ENCODE results near the gene TTLL5. TPM values are rescaled to one million over a fixed set of nuclear protein-coding genes. Genes with fewer than 3 reads are reported as not detected.
A peak's percentile ranks its signal among the peaks of the same experiment; 100 is the strongest.

TTLL5 gene
- total and polyA plus RNA-seq, 4 donors: 30.4 to 40.1 (median 33.1) TPM

DNA sequence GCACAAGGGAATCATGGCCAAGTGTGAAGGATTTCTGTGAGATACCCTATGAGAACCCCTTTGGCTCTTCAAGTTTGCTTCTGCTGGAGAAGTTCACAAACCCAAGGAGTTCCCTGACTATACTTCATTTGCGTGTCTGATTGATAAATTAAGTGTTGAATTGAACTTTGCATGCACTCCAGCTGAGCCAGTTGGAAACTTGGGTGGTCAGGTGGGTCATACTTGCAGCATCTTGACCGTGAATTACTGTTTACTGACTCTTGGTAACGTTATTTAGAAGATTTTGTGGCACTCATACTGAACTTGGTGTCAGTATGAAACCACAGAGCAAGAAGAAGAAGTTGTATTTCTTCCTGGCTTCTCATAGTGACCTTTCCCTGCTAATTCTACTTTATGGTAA, 243.3 kb downstream of the TTLL5 start:
- 78% methylated on average over 3 of the region's 3 CpGs for WGBS (ENCODE audit: insufficient coverage)
- Histone ChIP-seq H3K27ac (ENCODE audit: low read depth, low read length) (no peak overlapping the region), H3K9me3 (ENCODE audit: control insufficient read depth, insufficient read depth, low read length) (no peaks in the 10 kb centered on the region), H3K4me1 (ENCODE audit: control insufficient read depth, insufficient read depth, low read length) (no peaks in the 10 kb centered on the region), H3K27me3 (ENCODE audit: control insufficient read depth, insufficient read depth, low read length) (no peaks in the 10 kb centered on the region), H3K36me3 (ENCODE audit: control insufficient read depth, insufficient read depth, low read length) (peaks cover 3% of the 10 kb centered on the region), H3K4me3 (ENCODE audit: low read depth, low read length) (no peak overlapping the region)
- no peak for DNase-seq (ENCODE audit: low read depth in 4 of 6, low spot score in 6 of 6)

DNA sequence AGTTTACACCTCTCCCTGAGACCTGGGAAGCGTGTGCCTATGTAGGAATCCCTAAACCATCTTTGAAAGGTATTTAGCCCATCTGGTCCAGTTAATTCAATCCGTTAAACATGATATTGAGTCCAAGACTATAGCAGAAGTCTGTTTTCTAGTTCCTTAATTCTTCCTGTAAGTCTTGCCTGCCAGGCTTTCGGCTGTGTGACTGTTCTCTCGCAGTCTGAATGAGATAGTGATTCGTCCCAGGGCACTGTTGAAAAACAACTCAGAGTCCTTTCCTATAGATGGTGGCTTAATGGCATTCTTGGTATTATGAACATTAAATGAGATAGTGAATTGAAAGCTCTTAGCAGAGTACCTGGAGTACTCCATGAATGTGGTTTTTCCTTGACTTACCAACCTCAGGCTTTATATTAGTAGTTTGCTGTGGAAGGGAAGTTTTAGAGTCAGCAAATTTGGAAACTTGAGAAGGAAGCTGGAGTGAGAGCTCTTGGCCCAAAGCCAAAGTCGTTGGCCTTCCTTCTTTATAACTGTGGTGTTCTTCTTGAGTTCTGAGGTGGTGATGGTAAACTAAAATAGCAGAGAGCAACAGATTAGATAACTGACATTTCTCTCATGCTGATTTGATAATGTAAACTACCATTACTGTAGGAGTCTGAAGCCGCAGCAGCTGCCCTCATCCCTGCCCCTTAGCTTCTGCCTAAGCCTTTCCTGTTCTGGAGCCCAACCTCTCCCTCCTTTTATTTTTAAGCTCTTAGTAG, 244.3 kb downstream of the TTLL5 start:
- 49% methylated on average over 5 of the region's 7 CpGs for WGBS (ENCODE audit: insufficient coverage)
- Histone ChIP-seq H3K4me1 (ENCODE audit: control insufficient read depth, insufficient read depth, low read length) (no peaks in the 10 kb centered on the region), H3K36me3 (ENCODE audit: control insufficient read depth, insufficient read depth, low read length) (peaks cover 3% of the 10 kb centered on the region), H3K27ac (ENCODE audit: low read depth, low read length) (peak overlapping the region; percentile 35), H3K27me3 (ENCODE audit: control insufficient read depth, insufficient read depth, low read length) (no peaks in the 10 kb centered on the region), H3K4me3 (ENCODE audit: low read depth, low read length) (no peak overlapping the region), H3K9me3 (ENCODE audit: control insufficient read depth, insufficient read depth, low read length) (no peaks in the 10 kb centered on the region)
- DNase-seq (ENCODE audit: low read depth in 4 of 6, low spot score in 6 of 6): peak in 1 of 6 donors; percentile 60

DNA sequence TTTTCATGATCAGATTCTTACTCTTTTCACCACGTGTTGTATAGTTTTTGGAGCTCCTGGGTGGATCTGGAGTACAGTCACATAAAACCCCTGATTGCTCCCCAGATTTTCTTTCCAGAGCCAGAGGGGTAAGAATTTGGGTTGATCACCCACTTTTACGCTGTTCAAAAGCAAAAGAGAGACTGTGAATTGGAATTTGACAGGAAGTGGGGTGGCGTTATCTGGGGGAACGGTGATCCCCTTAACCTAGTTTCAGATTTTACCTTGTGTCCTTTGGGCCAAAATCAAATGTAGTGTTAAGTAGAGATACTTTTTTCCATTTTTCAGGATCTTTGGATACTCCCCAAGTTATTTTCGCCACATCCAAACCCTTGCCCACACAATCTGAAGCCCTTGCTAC, 245.2 kb downstream of the TTLL5 start:
- DNase-seq (ENCODE audit: low read depth in 4 of 6, low spot score in 6 of 6): no peak
- H3K36me3 ChIP-seq (ENCODE audit: control insufficient read depth, insufficient read depth, low read length): peaks cover 3% of the 10 kb centered on the region
- no peaks in the 10 kb centered on the region for H3K27me3 ChIP-seq (ENCODE audit: control insufficient read depth, insufficient read depth, low read length)
- no CpG with 5 or more reads among the region's 5 CpGs for WGBS (ENCODE audit: insufficient coverage)
- H3K4me1 ChIP-seq (ENCODE audit: control insufficient read depth, insufficient read depth, low read length): no peaks in the 10 kb centered on the region
- no peak overlapping the region for H3K4me3 ChIP-seq (ENCODE audit: low read depth, low read length)
- H3K27ac ChIP-seq (ENCODE audit: low read depth, low read length): no peak overlapping the region
- no peaks in the 10 kb centered on the region for H3K9me3 ChIP-seq (ENCODE audit: control insufficient read depth, insufficient read depth, low read length)

DNA sequence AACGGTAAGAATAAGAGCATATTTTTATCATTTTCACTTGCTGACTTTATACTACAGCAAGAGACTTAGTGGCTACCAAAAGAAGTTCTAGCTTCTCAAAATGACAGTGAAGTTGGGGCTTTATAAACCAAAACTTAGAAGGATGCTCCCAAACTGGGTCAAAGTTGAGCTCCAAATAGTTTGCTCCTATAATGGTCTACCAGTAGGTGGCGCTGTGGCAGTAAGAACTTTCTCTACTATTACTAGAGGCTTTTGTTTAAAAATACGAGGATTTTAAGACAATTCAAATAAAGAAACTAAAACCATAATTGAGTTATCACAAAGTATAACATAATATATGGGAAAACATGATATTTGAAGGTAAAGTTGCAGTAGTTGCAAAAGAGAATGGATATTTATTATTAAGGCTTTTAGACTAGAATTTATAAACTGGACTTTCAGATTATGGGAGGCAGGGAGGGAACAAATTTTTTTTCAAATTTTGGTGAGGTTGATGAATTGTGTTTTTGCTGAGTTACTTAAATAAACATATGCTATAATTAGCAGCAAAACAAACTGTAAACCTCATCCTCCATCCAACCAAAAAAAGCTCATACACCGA, 245.7 kb downstream of the TTLL5 start:
- H3K36me3 ChIP-seq (ENCODE audit: control insufficient read depth, insufficient read depth, low read length): peaks cover 3% of the 10 kb centered on the region
- H3K4me3 ChIP-seq (ENCODE audit: low read depth, low read length): no peak overlapping the region
- DNase-seq (ENCODE audit: low read depth in 4 of 6, low spot score in 6 of 6): peak in 4 of 6 donors; percentile 58 to 89 (median 76)
- 79% methylated on average over 1 of the region's 4 CpGs for WGBS (ENCODE audit: insufficient coverage)
- H3K4me1 ChIP-seq (ENCODE audit: control insufficient read depth, insufficient read depth, low read length): peaks cover under 1% of the 10 kb centered on the region
- no peaks in the 10 kb centered on the region for H3K9me3 ChIP-seq (ENCODE audit: control insufficient read depth, insufficient read depth, low read length)
- peak overlapping the region; percentile 16 for H3K27ac ChIP-seq (ENCODE audit: low read depth, low read length)
- no peaks in the 10 kb centered on the region for H3K27me3 ChIP-seq (ENCODE audit: control insufficient read depth, insufficient read depth, low read length)

DNA sequence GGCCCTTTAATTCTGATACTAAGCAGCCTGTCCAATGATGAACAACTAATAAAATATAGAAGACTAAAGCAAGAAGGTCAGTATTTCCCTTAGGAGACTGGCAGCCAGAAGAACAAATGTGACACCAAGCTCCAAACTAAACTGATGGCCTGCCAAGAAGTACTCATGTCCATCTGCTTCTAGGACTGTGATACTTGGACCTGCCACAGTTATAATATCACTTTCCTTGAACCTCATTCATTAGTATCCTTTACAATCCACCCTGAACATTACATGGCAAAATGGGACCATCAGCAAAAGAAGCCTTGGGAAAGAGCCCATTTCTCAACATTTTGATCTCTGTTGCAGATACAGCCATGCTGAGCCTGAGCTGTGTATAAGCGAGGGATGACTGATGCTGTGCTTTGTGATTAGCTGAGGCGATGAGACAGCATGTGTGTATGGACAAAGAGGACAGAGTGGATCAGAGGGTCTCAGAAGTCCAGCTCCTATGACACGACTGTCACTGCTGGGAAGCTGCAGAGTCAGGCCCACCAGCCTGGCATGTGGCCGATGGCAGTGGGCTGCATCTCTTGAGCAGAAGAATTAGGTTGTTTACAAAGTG, 246.8 kb downstream of the TTLL5 start:
- DNase-seq (ENCODE audit: low read depth in 4 of 6, low spot score in 6 of 6): peak in 1 of 6 donors; percentile 57
- no peaks in the 10 kb centered on the region for H3K27me3 ChIP-seq (ENCODE audit: control insufficient read depth, insufficient read depth, low read length)
- H3K4me3 ChIP-seq (ENCODE audit: low read depth, low read length): no peak overlapping the region
- 89% methylated on average over 4 of the region's 4 CpGs for WGBS (ENCODE audit: insufficient coverage)
- H3K27ac ChIP-seq (ENCODE audit: low read depth, low read length): no peak overlapping the region
- no peaks in the 10 kb centered on the region for H3K9me3 ChIP-seq (ENCODE audit: control insufficient read depth, insufficient read depth, low read length)
- peaks cover 5% of the 10 kb centered on the region for H3K4me1 ChIP-seq (ENCODE audit: control insufficient read depth, insufficient read depth, low read length)
- H3K36me3 ChIP-seq (ENCODE audit: control insufficient read depth, insufficient read depth, low read length): peaks cover 3% of the 10 kb centered on the region

DNA sequence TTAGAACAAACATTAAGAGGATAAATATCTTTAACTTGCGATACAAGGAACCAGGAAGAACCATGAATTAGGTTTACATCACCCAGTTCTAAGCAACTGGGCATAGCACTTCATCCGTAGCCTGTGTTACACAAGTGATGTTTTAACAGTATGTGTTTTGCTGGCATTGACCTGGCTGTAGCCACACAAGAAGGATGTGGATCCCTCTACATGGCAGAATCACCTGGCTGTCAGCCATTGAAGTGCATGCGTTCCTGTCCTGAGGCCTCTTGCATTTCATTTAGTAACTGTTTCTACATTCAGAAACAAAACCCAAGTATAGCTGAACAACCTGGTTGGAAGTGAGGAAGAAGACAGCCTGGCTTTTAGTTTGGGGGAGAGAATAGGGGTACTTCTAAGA, 248.6 kb downstream of the TTLL5 start:
- no CpG with 5 or more reads among the region's 3 CpGs for WGBS (ENCODE audit: insufficient coverage)
- H3K27ac ChIP-seq (ENCODE audit: low read depth, low read length): no peak overlapping the region
- no peaks in the 10 kb centered on the region for H3K27me3 ChIP-seq (ENCODE audit: control insufficient read depth, insufficient read depth, low read length)
- no peak for DNase-seq (ENCODE audit: low read depth in 4 of 6, low spot score in 6 of 6)
- H3K36me3 ChIP-seq (ENCODE audit: control insufficient read depth, insufficient read depth, low read length): peaks cover 3% of the 10 kb centered on the region
- H3K9me3 ChIP-seq (ENCODE audit: control insufficient read depth, insufficient read depth, low read length): no peaks in the 10 kb centered on the region
- H3K4me3 ChIP-seq (ENCODE audit: low read depth, low read length): no peak overlapping the region
- peaks cover 5% of the 10 kb centered on the region for H3K4me1 ChIP-seq (ENCODE audit: control insufficient read depth, insufficient read depth, low read length)

DNA sequence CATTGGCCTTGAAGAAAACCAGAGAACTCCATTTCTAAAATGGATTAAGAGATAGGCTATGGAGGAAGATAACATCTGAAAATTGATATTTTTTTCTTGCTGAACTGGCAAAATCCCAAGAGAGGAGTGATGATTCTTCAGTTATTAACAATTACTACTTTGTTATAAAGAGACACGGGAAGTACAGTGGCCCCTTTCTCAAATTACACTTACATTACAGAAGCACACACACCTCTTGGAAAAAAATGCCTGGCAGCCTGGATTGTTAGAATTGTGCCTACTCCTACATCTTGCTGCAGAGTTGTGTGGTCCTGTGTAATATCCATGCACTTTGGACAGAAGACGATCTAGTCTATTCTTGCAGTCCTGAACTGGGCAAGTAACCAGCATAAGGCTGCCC, 249.0 kb downstream of the TTLL5 start:
- no CpG with 5 or more reads among the region's 2 CpGs for WGBS (ENCODE audit: insufficient coverage)
- peaks cover 5% of the 10 kb centered on the region for H3K4me1 ChIP-seq (ENCODE audit: control insufficient read depth, insufficient read depth, low read length)
- DNase-seq (ENCODE audit: low read depth in 4 of 6, low spot score in 6 of 6): no peak
- no peaks in the 10 kb centered on the region for H3K9me3 ChIP-seq (ENCODE audit: control insufficient read depth, insufficient read depth, low read length)
- no peak overlapping the region for H3K27ac ChIP-seq (ENCODE audit: low read depth, low read length)
- no peak overlapping the region for H3K4me3 ChIP-seq (ENCODE audit: low read depth, low read length)
- no peaks in the 10 kb centered on the region for H3K27me3 ChIP-seq (ENCODE audit: control insufficient read depth, insufficient read depth, low read length)
- peaks cover 3% of the 10 kb centered on the region for H3K36me3 ChIP-seq (ENCODE audit: control insufficient read depth, insufficient read depth, low read length)

DNA sequence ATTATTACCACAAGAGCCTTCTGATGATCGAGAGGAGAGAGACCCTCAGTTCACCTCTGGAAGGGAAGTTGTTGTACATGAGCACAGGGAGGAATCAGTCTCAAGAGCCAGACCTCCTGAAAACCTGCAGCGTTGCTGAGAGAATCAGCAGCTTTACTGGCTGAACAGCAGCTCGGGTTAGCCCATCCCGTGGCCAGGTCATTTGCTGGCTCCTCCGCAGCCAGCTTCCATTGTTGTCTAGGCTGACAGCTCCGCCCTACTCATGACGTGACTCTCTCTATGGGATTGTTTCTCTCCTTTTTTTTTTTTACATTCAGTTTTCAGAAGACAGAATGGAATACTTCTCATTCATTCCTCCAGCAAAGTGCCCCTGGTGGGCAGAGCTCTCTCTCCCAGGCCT, 250.8 kb downstream of the TTLL5 start:
- DNase-seq (ENCODE audit: low read depth in 4 of 6, low spot score in 6 of 6): peak in 2 of 6 donors; percentile 71 to 89
- no peaks in the 10 kb centered on the region for H3K9me3 ChIP-seq (ENCODE audit: control insufficient read depth, insufficient read depth, low read length)
- peak overlapping the region; percentile 54 for H3K27ac ChIP-seq (ENCODE audit: low read depth, low read length)
- 25% methylated on average over 5 of the region's 7 CpGs for WGBS (ENCODE audit: insufficient coverage)
- H3K36me3 ChIP-seq (ENCODE audit: control insufficient read depth, insufficient read depth, low read length): peaks cover 3% of the 10 kb centered on the region
- H3K4me1 ChIP-seq (ENCODE audit: control insufficient read depth, insufficient read depth, low read length): peaks cover 5% of the 10 kb centered on the region
- H3K27me3 ChIP-seq (ENCODE audit: control insufficient read depth, insufficient read depth, low read length): no peaks in the 10 kb centered on the region
- H3K4me3 ChIP-seq (ENCODE audit: low read depth, low read length): no peak overlapping the region

DNA sequence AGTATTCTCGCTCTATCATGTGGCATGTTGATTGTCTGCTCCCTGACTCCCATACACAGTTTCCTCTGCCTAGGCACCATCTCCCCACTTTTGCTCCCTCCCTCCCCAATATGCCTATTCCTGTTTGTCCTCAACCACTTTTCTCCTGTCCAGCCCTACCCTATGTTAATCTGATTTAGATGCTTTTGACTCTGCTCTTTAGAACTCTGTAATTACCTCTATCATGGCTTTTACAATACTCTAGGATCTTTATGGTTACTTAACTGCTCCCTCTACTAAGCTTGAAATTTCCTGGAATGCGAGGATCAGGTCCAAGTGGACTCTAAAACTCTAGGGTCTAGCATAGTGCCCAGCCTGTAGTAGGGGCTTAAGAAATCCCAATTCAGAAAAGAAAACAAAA, 252.1 kb downstream of the TTLL5 start:
- Histone ChIP-seq H3K27me3 (ENCODE audit: control insufficient read depth, insufficient read depth, low read length) (no peaks in the 10 kb centered on the region), H3K9me3 (ENCODE audit: control insufficient read depth, insufficient read depth, low read length) (no peaks in the 10 kb centered on the region), H3K27ac (ENCODE audit: low read depth, low read length) (no peak overlapping the region), H3K36me3 (ENCODE audit: control insufficient read depth, insufficient read depth, low read length) (peaks cover 3% of the 10 kb centered on the region), H3K4me3 (ENCODE audit: low read depth, low read length) (no peak overlapping the region), H3K4me1 (ENCODE audit: control insufficient read depth, insufficient read depth, low read length) (peaks cover 11% of the 10 kb centered on the region)
- 50% methylated on average over 1 of the region's 2 CpGs for WGBS (ENCODE audit: insufficient coverage)
- no peak for DNase-seq (ENCODE audit: low read depth in 4 of 6, low spot score in 6 of 6)

Data from spinal cord (tissue), 10 donors.